Stimulated activated naive CD4-positive, alpha-beta T cell (primary cell): ENCODE results near the gene KCNAB3.

Source experiments
- DNase-seq, 6 experiments: peaks; one replicate each; lab custom pipeline; 2025; lab: John Stamatoyannopoulos, UW

KCNAB3 gene

DNA sequence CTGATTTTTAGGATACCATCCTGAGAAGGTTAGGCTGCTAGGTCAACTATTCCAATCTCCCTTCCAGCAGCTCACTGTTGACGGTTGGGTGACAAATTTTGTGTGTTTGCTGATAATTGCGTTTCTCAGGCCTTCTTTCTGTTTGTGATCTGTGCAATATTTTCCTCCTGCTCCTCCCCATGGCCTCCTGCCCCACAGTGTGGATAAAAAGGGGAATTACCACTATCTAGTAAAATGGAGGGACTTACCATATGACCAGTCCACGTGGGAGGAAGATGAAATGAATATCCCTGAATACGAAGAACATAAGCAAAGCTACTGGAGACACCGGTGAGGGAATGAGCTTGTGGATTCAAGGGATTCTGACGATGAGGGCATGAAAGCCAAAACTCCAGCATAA is 31.9 kb downstream of the KCNAB3 start:
- DNase-seq, result peak in 2 of 6 experiments; percentile 5 to 41

DNA sequence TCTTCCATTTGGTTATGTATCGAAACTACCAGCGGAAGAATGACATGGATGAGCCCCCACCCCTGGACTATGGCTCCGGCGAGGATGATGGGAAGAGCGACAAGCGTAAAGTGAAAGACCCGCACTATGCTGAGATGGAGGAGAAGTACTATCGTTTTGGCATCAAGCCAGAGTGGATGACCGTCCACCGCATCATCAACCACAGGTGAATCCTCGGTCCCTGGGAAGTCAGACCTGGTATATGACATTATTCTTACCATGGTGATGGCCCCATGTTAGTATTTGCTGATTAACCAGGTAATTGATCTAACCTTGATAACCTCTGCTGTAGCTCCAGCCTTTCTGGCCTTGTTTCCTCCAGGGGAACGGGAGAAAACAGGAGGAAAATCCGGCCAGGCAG is 32.6 kb downstream of the KCNAB3 start:
- no peak for DNase-seq

DNA sequence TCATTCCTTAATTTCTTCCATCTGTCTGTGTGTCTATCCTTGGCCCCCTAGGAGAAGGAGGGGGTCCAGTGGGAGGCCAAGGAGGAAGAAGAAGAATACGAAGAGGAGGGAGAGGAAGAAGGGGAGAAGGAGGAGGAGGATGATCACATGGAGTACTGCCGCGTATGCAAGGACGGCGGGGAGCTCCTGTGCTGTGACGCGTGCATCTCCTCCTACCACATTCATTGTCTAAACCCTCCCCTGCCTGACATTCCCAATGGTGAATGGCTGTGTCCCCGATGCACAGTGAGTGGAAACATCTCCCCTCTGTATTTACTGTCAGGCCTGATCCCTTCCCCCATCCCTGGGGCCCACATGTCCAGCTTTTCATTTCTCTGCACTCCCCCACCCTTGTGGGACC is 34.8 kb downstream of the KCNAB3 start:
- no peak for DNase-seq

DNA sequence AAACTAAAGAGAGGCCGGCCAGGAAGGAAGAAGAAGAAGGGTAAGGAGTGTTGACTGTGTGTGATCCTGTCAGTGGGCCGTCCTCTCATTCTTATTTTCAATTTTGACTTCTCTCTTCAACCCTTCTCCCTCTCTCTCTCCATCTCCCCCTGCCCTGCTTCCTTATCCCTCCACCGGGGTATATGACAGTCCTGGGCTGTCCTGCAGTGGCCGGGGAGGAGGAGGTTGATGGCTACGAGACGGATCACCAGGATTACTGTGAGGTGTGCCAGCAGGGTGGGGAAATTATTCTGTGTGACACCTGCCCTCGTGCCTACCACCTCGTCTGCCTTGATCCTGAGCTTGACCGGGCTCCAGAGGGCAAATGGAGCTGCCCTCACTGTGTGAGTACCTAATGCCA is 35.4 kb downstream of the KCNAB3 start:
- DNase-seq, result no peak

DNA sequence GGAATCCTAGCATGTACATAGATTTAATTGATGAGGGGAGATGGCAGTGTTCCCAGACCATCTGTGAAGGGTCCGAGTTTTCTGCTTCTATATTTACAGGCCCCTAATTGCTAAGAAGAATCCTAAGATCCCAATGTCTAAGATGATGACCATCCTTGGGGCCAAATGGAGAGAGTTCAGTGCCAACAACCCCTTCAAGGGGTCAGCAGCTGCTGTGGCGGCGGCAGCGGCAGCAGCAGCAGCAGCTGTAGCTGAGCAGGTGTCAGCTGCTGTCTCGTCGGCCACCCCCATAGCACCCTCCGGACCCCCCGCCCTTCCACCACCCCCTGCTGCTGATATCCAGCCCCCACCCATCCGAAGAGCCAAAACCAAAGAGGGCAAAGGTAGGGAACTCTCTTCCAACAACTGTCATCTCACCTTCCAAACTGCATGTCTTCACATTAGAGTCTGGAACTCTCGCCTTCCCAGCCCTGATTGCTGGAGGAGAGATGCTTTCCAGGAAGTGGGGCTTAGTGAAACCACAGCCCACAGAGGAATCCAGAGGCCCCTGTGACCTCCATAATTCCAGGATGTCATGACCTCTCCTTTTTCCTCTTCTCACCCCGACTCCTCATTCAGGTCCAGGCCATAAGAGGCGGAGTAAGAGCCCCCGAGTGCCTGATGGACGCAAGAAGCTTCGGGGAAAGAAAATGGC is 36.3 kb downstream of the KCNAB3 start:
- DNase-seq, result no peak

DNA sequence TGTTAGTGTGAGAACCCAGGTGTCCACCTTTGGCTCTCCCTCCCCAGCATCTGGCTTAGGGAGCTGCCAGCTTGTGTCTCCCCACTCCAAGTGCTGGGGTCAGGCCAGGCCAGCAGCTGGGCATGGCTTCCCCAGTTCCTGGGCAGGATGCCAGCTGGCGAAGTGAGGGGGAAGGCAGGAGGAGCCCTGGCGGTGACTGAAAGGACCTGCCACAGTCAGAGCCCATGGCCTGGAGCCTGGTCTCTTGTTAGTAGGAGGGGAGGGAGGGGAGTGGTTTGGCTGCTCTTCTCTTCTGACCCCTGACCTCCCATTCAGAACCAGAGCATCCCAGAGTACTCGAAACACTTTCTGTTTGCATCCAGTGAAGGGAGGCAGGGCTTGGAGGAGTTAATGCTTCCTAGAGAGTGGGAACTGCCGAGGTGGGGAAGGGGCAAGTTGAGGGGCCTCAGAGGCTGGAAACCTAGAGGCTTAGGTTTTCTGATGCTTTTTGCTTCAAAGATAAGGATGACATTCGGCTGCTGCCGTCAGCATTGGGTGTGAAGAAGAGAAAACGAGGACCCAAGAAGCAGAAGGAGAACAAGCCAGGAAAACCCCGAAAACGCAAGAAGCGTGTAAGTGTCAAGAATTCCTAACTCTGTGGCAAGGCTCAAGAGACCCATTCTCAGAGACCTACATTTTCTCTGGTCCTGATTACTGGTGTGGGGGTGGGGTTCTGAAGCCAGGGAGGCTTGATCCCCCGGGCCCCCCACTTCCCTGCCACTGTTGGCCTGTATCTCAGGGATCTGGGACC is 40.3 kb downstream of the KCNAB3 start:
- DNase-seq, result peak in 1 of 6 experiments; percentile 36

DNA sequence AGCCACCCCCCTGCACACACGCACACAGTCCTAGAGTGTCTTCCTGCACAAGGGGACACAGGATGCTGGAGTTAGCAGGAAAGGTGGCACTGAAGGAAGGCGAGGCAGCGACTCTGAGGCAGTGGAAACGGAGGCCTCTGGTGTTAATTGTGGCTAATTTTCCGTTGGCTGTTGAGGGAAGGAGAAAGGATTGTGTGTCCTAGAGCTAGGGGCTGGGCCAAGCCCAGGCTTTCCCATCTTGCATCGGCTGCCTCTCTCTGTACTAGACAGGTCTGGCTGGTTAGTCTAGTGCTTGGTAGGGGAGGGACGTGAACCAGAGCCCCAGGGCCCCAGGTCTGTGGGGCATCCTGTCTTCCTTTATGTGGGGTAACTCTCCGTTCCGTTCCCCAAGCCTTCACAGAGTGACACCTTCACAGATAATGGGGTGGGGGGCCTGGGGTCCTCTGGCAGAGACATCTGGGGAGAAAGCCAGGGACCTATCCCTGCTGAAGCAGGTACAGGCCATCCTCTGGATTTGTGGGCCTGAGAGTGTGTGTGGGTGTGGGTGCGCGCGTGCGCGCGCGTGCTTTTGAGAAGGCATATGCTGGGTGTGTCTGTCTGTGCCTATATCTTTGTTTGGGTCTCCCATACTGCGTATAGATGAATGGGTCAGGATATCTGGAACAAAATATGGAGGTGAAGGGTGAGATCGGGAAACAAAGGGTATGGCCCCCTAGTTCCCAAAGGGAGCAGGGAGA is 41.3 kb downstream of the KCNAB3 start, which contains the start of gene CHD3:
Gene CHD3, plus strand, starts transcription at position 606 of the 737 bp plus-strand sequence. CDS start 212 bp downstream, outside the sequence.
- DNase-seq, result peak; percentile 17 to 53 (median 44)

DNA sequence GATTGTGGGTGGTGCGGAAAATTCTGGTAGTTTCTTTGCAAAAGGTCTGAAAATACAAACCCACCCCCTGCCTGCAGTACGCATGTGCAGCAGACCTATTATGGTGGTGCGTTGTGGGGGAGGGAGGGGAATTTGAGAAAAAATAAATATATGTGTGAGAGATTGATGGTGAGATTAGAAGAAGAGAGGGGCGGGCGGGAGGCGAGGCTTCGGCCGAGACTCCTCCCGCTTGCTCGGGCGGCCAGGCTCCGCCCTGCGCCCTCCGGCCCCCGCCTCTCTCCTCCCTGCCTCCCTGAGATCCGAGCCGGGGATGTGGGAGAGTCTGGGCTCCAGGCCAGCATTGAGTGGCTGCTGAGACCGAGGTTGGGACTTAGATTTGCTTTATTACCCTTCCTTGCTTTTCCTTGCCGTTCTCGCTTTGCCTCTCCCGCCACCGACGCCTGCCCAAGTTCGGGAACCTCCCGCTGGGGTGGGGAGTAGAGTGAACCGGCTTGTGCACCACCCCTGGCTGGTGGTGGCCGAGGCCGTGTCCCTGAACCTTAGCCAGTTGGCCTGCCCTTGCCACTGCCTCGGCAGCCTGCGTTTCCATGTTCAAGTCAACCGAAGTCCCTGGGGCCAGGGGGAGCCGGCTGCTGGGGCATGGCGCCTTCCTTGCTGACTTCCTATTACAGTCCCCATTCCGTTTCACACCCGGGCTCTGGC is 42.0 kb downstream of the KCNAB3 start:
- DNase-seq, result peak; percentile 71 to 95 (median 92)

DNA sequence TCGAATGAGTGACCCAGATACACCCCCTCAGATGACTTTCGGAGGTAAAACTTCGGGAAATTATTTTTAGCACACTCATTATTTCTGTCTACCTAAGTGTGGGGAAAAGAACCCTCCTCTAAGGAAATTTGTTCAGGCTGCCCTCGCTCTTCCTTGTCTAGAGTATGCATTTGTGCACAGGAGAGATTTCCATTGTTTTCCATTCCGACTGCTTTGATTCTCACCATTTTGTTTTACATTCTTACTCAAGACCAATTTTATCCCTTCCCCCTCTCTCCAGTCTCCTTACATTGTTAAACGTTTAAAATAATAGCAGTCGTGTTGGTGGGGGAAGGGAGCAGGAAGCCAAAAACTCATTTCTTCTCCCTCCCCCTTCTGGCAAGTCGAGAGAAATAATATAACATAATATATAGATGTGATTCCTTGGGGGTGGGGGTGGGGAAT is 42.6 kb downstream of the KCNAB3 start:
- no peak for DNase-seq

DNA sequence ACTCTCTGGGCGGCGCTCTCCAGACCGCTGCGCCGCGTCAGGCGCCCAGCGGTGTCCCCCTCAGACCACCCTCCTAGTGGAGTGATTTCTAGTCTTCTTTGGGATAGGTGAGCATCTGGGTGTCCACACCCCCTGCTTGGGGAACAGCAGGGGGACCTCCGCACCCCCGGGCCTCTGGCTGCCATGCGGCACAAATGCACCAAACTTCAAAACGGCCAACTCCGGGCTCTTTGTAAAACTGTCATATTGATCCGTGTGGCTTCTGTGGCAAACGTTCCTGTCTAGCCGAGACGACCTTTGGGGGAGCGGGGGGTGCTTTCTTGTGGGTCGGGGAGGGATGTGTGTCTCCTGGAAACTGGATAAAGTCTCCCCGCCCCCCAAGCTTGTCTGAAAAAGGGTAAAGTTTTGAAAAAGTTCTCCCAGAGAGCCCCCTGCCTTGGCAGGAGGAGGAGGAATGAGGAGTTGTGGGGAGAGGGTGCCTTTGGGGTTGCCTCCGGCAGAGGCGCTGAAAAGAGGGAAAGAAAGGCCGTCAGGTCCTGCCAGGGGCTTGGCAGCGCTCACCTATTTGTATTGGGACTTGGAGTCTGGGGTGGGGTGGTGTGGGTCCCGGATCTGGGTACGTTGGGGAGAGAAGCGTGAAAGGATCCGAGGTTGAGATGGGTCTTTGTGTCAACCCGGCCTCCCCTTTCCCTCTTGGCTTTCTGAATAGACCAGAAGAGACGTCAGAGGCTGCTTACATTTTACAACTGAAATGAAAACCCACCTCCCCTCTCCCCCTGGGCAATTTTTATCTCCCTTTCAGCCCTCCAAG is 43.2 kb downstream of the KCNAB3 start:
- DNase-seq, result peak; percentile 64 to 77 (median 66)

DNA sequence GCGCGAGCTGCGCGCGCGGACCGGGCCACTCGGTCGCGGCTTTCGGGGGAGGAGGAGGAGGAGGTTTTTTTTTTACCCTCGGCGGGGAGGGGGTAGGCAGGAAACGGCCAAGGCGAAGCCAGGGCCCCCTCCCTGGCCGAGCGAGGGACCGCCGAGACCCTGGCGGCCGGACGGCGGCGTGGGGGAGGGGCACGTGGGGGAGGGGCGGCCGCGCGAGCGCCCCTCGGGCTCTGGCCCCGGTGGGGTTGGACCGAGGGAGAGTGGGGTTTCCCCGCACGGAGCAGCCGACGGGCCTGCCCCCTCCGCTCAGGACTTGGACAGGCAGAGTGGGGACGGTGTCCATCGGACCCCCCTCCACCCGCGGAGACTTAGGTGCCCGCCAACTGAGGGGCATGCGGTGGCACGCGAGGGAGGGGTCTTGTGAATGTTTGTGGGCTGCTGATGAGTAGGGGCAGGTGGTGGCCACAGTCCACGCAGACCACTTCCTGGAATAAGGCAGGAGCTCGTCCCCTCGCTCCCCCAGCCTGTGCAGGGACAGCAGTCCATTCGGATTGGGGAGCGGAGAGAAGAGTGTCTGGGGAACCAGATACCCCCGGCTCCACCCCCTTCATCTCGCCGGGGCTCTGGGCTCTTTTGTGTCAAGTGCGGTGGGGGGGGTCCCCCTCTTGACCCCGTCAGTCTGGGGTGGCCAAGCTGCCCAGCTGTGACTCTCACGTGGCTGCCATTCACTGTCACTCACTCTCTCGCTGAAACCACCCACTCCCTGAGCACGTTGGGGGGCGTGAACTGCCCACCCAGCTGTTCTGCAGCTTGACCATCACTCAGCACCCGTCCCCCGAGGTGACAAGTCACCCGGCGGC is 44.1 kb downstream of the KCNAB3 start:
- peak in 3 of 6 experiments; percentile 38 to 53 (median 45) for DNase-seq

DNA sequence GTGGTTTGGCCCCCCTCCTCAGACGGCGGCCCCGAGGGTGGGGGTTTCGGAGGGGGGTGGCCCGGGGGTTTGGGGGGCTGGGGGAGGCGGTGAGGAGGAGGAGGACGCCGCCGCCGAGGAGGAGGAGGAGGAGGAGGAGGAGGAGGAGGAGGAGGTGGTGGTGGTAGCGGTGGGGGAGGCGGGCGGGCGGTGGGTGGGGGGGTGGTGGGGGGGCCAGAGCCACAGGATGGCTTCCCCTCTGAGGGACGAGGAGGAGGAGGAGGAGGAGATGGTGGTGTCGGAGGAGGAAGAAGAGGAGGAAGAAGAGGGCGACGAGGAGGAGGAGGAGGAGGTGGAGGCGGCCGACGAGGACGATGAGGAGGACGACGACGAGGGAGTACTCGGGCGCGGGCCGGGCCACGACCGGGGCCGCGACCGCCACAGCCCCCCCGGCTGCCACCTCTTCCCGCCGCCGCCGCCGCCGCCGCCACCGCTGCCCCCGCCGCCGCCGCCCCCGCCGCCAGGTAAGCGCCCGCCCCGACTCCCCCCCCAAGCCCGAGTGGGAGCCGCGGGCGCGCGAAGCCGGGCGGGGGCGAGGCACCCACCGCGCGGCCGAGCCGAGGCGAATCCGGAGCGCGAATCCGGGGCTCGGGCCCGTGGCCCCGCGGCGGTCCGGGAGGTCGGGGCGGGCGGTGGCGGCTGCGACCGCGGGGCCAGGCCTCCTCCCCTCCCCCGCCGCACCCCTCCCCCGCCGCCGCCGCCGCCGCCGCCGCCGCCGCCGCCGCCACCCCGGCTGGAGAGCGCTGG is 44.9 kb downstream of the KCNAB3 start:
- peak in 4 of 6 experiments; percentile 30 to 45 (median 36) for DNase-seq

DNA sequence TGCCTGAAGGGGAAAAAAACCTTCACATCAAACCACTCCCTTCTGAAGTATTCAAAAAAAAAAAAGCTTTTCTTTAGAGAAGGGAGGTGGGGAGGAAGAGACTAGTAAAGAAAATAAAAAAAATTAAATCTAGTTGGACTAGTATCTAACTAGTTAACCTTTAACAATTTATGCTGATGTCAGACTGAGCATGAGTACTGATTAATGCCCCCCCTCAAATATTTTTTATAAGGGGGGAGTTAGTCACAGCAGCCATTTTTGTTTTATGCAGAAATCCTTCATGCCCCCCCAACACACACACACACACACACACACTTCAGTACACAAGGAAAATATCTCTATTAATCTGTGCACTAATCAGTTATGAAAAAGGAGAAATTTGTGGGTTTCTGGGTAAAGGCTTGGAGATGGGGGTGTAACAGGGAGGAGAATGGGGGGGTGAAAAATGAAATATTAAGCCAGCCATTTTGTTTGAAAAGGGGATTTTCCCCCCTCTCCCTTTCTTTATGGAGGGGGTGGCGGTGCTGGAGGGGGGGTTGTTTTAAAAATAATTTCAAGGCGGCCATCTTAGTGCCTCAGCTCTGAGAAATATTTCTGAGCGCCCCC is 45.8 kb downstream of the KCNAB3 start:
- peak; percentile 30 to 60 (median 43) for DNase-seq

DNA sequence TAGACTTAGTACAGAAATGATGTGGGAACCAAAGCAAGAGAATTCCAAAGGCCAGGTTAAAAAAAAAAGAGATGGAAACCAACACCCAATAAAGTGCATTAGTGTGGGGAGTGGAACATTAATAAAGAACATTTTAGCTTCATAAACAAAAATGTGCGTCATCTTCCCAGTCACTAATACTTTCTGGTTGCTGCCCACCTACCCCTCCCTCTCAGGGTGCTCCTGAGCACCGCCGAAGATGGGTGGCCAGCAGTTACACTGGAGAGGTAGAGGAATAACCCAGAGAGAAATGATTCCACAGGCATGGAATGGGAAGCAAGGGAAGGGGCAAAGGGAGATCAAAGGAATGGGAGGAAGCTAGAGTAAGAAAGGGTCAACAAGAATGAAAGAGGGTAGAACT is 47.0 kb downstream of the KCNAB3 start:
- DNase-seq, result no peak

DNA sequence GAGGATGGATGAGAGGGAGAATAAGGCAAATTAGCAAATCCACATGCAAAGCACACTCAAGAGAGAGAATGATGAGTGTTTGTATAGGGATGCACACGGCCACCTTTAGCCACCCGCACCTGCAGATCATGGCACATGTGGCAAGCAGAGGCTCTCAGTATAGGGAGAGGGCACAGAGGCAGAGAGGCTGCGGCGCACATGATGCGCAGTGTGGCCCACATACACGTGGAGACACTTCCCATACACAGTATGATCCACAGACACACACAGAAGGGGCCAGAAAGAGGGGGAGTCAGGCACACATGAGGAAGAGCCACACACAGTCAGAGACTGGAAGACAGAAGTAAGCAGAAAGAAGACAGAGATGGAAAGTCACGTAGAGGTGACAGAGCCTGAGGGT is 47.6 kb downstream of the KCNAB3 start:
- DNase-seq, result no peak

DNA sequence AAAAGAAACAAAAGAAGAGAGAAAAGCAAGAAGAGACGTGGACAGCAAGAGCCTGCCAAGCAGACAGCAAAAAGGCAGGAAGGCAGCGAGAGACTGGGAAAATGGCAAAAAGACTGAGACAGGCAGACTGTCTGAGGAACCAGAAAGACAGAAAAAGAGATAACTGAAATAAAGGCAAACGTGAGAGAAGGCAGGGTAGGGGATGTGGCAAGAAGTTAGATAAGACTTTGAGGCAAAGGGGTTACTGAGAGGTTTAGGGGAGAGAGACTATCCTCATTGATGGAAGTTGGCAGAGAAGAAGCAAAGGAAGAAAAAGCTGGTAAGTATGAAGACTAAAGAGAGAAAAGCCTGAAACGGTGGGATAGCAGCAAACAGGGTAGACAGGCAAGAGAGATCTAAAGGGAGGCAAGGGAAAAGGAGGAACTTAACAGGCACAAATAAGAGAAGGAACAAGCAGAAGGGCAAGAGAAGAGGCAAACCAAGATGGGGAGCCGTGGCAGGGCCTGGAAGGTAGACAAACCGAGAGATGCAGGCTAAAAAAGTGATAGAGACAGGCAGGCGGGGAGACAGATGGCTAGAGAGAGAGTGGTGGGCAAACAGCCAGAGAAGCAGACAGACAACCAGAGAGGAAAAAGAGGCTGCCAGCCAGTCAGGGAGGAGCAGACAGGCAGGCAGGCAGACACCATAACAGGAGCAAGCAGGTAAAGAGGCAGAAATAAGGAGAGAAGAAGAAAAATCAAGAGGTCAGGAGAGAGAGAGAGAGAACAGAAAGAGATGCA is 48.2 kb downstream of the KCNAB3 start:
- DNase-seq, result no peak

DNA sequence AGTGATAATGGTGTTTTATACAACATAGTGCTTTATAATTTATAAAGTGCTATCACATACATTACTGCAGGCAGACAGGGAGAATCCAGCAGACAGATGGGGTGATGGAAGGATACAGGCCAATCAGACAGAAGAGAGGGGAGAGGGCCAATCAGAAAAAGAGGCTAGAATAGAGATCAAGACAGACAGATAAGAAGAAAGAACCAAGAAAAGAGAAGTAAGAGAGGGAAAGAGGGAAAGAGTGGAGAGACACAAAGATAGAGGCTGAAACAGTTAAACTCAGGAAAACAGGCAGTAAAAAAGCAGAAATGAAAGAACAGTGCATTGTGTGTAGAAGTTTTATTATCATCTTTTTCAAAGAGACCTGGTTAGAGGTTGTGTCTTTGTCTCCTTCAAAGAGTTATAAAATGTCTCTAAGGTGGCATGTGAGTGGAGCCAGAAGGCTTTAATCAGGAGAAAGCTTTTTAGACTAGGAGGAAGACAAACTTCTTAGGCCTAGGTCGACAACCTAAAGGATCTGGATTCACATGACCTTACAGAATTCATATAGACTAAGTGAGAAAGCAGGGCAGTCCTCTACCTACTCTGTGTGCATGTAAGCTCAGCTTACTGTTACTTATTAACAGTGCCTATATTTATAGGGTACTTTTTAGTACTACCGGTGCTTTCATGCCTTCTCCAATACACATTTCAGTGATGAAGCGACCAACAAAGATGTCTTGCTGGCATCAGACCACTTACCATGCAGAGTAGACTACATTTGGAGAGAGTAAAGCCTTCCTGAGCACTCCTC is 49.4 kb downstream of the KCNAB3 start:
- DNase-seq, result no peak
